GM20000 (cell line): ENCODE measurements around the gene ZCCHC14.
A peak's percentile ranks its signal among the peaks of the same experiment; 100 is the strongest.
"Not testable (repeated sequence)": the region's sequence is repeated elsewhere in the genome, so short reads cannot be mapped to it uniquely, and the experiment has no call there.

Experiments used
- DNase-seq: peaks from one replicate; pipeline ENCODE4 v3.0.0; 2012; ENCODE audit warnings: low spot score
- CTCF ChIP-seq: IDR thresholded peaks from 2 replicates; pipeline ENCODE4 v1.5.1; 2012; ENCODE audit warnings: mild to moderate bottlenecking, control low read depth; ENCODE audit errors: extremely low read depth, missing control alignments

The ZCCHC14 gene

GRCh38 chr16:87383505-87384161 is 109.2 kb downstream of the ZCCHC14 start, which contains the start of gene FBXO31:
Gene FBXO31 (minus strand): TSS chr16:87383776. CDS start chr16:87383744, 32 bp downstream.
- TF ChIP-seq CTCF, result no peak
- DNase-seq, result peak; percentile 93

GRCh38 chr16:87382023-87382785 is 110.6 kb downstream of the ZCCHC14 start:
- DNase-seq, result no peak
- TF ChIP-seq CTCF, result no peak

GRCh38 chr16:87380881-87381280 is 111.9 kb downstream of the ZCCHC14 start:
- TF ChIP-seq CTCF, result no peak
- peak; percentile 57 for DNase-seq

- no peak for DNase-seq
- TF ChIP-seq CTCF, result no peak
These were observed 112.4 kb downstream of the ZCCHC14 start for GRCh38 chr16:87380403-87380802.

- DNase-seq, result not testable (repeated sequence)
These were observed 113.5 kb downstream of the ZCCHC14 start for GRCh38 chr16:87379312-87379752.

GRCh38 chr16:87376660-87377059 is 116.2 kb downstream of the ZCCHC14 start:
- no peak for DNase-seq
- TF ChIP-seq CTCF, result no peak

GRCh38 chr16:87375426-87376135 is 117.2 kb downstream of the ZCCHC14 start:
- DNase-seq, result no peak

More at GRCh38 chr16:87375426-87376135, 117.2 kb downstream of the ZCCHC14 start:
- TF ChIP-seq CTCF, result no peak
